Skeletal muscle satellite cell (primary cell): ENCODE measurements around the gene GMDS.

Source experiments
- H3K27me3 ChIP-seq: 2 replicates; pipeline ENCODE4 v1.7.0; 2013; ENCODE audit warnings: low read length; ENCODE audit not compliant: control insufficient read depth, insufficient read depth
- H3K36me3 ChIP-seq: 2 replicates; pipeline ENCODE4 v1.7.0; 2013; ENCODE audit warnings: mild to moderate bottlenecking, control low read depth, low read length; ENCODE audit not compliant: insufficient read depth
- H3K4me1 ChIP-seq: 2 replicates; pipeline ENCODE4 v1.7.0; 2013; ENCODE audit warnings: low read length; ENCODE audit not compliant: control insufficient read depth, insufficient read depth
- H3K4me2 ChIP-seq: 2 replicates; pipeline ENCODE4 v1.7.0; 2013; ENCODE audit warnings: mild to moderate bottlenecking, low read length
- H3K4me3 ChIP-seq: 2 replicates; pipeline ENCODE4 v1.7.0; 2013; ENCODE audit warnings: low read length
- H3K9ac ChIP-seq: 2 replicates; pipeline ENCODE4 v1.7.0; 2013; ENCODE audit warnings: mild to moderate bottlenecking, low read depth, low read length, moderate library complexity
- H3K9me3 ChIP-seq: replicated peaks from 2 replicates; pipeline ENCODE4 v1.7.0; 2013; ENCODE audit warnings: mild to moderate bottlenecking, control low read depth, low read length

Gene GMDS

DNA sequence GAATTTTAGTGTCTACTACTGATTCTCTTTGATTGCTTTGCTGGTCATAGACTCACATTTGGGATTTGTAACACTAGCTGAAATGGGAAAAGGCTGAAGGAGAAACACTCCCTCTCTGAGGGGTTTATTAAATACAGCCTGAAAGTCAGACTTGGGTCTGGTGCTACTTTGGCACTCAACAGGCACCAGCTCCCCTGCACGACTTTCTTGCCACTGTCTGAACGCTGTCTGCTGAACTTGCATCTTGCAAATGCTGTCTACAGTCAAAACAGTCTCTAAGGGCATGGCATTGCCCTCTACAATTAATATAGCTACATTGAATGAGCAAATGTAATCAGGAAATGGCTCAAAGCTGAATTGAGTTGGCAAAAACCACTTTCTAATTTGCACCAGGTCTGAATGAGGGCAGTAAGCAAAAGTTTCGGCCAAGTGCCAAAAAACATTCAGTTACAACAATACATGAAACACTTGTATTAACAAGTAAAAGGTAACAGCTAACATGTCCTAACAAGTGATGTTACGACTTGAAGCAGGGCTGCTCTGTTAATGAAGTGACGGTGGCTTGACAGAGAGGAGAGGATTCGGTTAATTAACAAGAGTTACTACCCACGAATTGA lies 516.2 kb downstream of the GMDS start:
- H3K9ac ChIP-seq: no peak overlapping the region
- H3K9me3 ChIP-seq: no peaks in the 10 kb centered on the region
- no peak overlapping the region for H3K4me2 ChIP-seq
- H3K4me1 ChIP-seq: no peaks in the 10 kb centered on the region
- no peaks in the 10 kb centered on the region for H3K36me3 ChIP-seq
- no peaks in the 10 kb centered on the region for H3K27me3 ChIP-seq
- no peak overlapping the region for H3K4me3 ChIP-seq

DNA sequence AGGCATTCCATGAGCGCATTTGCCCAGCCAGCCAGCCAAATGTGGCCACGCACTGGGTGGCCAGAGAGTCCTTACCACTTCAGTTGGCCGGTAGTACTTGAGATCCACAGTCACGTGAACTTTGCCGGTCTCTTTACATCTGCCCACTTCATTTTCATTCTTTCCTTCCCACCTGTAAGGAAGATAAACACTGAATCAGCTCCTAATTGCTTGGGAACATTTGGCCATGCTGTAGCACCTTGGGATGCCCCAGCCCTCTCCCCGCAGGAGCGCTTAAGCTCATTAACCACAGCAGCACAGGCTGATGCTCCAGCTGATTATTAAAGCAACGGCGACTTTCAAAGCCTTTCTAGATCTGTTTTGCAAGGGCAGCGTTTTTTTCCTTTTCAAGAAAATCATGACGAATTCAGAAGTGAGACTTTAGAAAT lies 519.0 kb downstream of the GMDS start:
- no peaks in the 10 kb centered on the region for H3K9me3 ChIP-seq
- H3K27me3 ChIP-seq: no peaks in the 10 kb centered on the region
- H3K9ac ChIP-seq: no peak overlapping the region
- H3K4me1 ChIP-seq: no peaks in the 10 kb centered on the region
- no peaks in the 10 kb centered on the region for H3K36me3 ChIP-seq
- H3K4me3 ChIP-seq: no peak overlapping the region
- H3K4me2 ChIP-seq: no peak overlapping the region

DNA sequence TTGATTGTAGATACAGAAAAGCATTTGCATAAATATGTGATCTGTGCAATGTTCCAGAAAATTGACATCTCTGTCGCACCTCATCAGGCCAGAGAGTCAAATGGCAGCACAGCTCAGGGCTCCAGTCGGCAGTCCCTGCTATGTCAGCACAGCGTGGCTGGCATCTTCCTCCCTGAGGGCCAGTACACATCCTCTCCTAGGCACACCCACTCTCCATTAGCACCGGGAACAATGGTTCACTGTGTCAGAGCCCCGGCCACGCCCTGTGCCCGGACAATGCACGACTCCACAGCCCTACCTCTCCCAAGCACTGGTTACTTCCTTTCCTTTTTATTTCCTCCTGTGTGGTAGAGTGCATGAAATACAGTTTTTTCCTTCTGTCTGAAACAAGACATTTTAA lies 520.8 kb downstream of the GMDS start:
- no peaks in the 10 kb centered on the region for H3K4me1 ChIP-seq
- no peak overlapping the region for H3K9ac ChIP-seq
- no peaks in the 10 kb centered on the region for H3K36me3 ChIP-seq
- no peaks in the 10 kb centered on the region for H3K27me3 ChIP-seq
- H3K9me3 ChIP-seq: no peaks in the 10 kb centered on the region
- no peak overlapping the region for H3K4me2 ChIP-seq
- no peak overlapping the region for H3K4me3 ChIP-seq

DNA sequence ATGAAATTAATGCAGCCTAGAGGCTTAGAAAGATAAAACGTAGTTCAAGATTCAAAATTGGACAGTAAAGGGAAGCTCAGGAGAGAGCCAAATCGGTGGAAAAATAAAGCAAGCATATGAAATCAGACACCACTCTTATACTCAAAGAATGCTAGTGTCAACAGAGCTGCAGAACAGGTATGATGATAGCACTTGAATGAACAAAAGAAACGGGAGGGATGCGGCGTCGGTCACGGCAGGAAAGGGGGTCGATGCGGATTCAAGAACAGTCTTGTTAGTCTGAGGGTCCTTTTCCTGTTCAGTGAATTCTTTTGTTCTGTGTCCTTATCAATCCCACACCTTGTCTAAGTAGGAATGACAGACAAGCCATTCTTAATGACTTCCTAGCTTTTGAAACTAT lies 521.3 kb downstream of the GMDS start:
- H3K9me3 ChIP-seq: no peaks in the 10 kb centered on the region
- no peak overlapping the region for H3K4me3 ChIP-seq
- no peaks in the 10 kb centered on the region for H3K27me3 ChIP-seq
- H3K9ac ChIP-seq: no peak overlapping the region
- H3K36me3 ChIP-seq: no peaks in the 10 kb centered on the region
- no peaks in the 10 kb centered on the region for H3K4me1 ChIP-seq
- H3K4me2 ChIP-seq: no peak overlapping the region

DNA sequence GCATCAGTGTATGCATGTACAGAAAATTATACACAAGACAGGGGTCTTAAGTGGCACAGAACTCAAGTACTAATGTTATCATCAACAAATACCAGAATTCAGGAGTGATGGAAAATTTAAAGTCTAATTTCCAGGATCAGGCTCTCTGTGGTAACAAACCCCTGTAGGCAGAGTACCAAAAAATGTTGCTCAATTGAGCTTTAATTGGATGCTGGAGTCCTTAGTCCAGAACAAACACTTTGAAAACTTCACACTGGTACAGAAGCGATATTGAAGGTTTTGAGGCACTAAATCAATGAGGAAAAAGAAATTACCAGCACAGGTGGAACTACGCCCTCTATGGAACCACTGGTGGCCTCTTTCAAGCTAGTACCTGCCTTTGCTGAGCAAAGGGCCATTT lies 522.6 kb downstream of the GMDS start:
- no peak overlapping the region for H3K9ac ChIP-seq
- H3K36me3 ChIP-seq: no peaks in the 10 kb centered on the region
- H3K4me1 ChIP-seq: no peaks in the 10 kb centered on the region
- no peaks in the 10 kb centered on the region for H3K27me3 ChIP-seq
- H3K9me3 ChIP-seq: no peaks in the 10 kb centered on the region
- no peak overlapping the region for H3K4me2 ChIP-seq
- H3K4me3 ChIP-seq: no peak overlapping the region

DNA sequence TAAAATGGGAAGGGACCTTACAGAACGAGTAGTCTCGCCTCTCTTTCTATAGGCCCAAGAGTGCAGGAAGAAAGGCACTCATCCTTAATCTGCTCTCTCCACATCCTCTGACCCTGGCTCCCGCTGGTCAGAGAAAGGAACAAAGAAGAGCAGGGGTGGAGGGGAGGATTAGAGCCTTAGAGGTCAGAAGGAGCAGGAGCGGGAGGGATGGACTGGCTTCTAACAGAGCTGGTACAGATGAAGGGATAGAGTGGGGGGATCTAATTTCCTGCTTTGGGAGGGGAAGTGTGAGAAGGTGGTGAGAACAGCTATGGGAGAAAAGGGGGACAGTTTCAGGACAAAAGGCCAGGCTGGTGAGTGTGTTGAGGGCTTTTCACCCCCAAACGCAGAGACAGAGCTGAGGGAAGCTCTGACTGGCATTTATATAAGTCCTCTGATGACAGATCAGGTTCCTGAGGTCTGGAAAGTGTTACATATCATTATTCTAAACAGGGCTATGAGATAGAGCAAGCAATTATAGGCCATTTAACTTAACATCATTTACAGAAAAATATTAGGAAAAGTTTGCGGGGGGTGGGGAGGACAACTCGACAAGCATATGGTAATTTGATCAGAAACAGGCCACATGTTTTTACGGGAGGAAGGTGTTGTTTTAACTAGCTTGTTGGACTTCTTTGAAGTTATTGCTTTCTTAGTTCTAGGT lies 524.6 kb downstream of the GMDS start:
- Histone ChIP-seq H3K9me3 (no peaks in the 10 kb centered on the region), H3K36me3 (no peaks in the 10 kb centered on the region), H3K27me3 (no peaks in the 10 kb centered on the region), H3K4me1 (no peaks in the 10 kb centered on the region), H3K4me2 (no peak overlapping the region), H3K9ac (no peak overlapping the region), H3K4me3 (no peak overlapping the region)

DNA sequence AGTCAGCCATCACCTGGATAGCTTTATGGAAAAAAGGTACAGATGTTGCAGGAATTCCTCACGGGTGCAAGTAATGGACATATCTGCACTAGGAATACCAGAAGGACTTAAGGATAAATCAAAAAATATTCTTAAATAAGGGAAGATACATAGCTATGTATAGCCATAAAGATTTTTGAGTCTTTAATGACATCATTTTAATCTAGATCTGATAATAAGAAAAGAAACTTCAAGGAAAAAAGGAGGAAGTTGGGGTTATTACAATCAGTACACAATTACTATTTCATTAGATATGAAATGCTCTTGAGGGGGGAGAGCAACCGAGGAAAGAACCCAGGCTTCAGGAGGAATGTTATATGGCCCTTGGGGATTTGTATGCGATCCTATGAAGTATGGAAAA lies 525.5 kb downstream of the GMDS start:
- H3K36me3 ChIP-seq: no peaks in the 10 kb centered on the region
- H3K4me1 ChIP-seq: no peaks in the 10 kb centered on the region
- H3K4me2 ChIP-seq: no peak overlapping the region
- H3K9me3 ChIP-seq: no peaks in the 10 kb centered on the region
- H3K27me3 ChIP-seq: no peaks in the 10 kb centered on the region
- H3K9ac ChIP-seq: no peak overlapping the region
- no peak overlapping the region for H3K4me3 ChIP-seq

DNA sequence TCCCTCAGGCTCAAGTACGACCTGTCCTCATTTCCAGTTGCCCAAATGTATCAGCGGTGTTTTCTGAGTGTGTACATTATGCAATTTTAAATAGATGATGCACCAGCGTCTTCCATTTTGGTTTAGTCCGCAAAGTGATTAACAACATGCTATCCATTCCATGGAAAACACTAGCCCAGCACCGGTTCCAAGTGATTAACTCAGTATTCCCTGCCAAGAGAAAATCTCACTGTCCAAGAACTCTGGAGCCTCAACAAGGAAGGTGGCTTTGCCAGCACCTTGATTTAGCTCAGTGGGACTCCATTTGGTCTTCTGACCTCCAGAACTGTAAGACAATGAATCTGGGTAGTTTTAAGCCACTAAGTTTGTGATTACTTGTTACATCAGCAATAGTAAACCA lies 528.5 kb downstream of the GMDS start:
- Histone ChIP-seq H3K9me3 (no peaks in the 10 kb centered on the region), H3K27me3 (no peaks in the 10 kb centered on the region), H3K4me1 (no peaks in the 10 kb centered on the region), H3K9ac (no peak overlapping the region), H3K4me2 (no peak overlapping the region), H3K36me3 (no peaks in the 10 kb centered on the region), H3K4me3 (no peak overlapping the region)

DNA sequence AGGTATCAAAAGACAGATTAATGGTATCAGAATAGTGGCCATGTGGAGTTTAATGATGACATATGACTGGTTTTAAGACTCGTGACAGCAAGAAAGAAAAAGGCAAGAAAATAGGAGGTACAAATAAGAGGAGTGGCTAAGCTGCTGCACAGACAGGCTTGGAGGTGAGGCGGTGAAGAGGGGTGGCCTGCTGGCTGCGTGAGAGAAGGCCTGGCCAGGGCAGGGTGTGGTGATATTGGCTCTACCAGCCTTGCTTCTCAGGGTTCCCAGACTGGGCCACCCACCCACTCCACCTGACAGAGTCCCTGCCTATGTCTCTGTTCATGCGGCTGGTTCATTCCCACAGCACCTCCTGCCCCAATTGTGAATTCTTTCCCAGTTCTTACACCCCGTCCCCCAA lies 529.0 kb downstream of the GMDS start:
- Histone ChIP-seq H3K36me3 (no peaks in the 10 kb centered on the region), H3K27me3 (no peaks in the 10 kb centered on the region)

DNA sequence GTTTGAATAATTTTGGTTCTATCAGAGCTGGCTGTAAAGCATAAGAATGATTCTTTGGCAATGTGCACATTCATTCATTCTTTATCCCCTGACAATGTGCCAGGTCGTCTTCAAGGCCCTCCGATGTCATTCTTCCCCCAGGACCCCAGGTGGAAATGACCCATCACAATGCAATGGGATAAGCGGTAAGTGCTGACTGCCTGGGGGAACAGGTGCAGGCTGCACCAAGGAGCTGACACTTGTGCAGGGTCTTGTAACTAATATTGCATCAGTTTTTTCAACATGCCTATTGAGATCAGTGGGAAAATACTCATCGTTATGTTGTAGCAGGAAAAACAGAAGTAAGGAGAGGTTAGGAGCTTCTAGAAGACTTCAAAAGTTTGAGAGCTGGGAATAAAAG lies 530.1 kb downstream of the GMDS start:
- Histone ChIP-seq H3K4me2 (no peak overlapping the region), H3K27me3 (no peaks in the 10 kb centered on the region), H3K4me1 (no peaks in the 10 kb centered on the region), H3K36me3 (no peaks in the 10 kb centered on the region), H3K9me3 (no peaks in the 10 kb centered on the region), H3K9ac (no peak overlapping the region), H3K4me3 (no peak overlapping the region)

More for the DNA sequence above, 529.0 kb downstream of the GMDS start:
- H3K4me1 ChIP-seq: no peaks in the 10 kb centered on the region
- no peak overlapping the region for H3K4me2 ChIP-seq
- H3K9me3 ChIP-seq: no peaks in the 10 kb centered on the region
- no peak overlapping the region for H3K4me3 ChIP-seq
- no peak overlapping the region for H3K9ac ChIP-seq

DNA sequence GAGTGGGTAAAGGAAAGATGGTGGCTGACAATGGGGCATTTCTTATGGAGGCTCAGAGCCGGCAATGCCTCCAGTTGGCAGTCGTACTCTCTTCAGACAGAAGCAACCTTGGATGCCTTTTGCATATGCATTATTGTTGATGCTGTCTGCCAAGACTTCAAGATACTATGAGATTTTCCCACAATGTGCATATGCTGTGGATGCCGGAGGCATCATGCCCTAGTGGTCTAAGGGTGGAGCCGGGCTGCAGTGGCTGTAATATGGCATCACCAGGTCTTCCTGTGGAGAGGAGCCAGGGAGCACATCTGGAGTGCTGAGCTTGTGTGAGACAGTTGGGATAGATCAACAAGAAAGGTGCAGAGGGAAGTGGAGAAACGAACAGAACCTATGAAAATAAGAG lies 530.8 kb downstream of the GMDS start:
- Histone ChIP-seq H3K4me3 (no peak overlapping the region), H3K9me3 (no peaks in the 10 kb centered on the region), H3K36me3 (no peaks in the 10 kb centered on the region), H3K9ac (no peak overlapping the region), H3K4me1 (no peaks in the 10 kb centered on the region), H3K27me3 (no peaks in the 10 kb centered on the region), H3K4me2 (no peak overlapping the region)

DNA sequence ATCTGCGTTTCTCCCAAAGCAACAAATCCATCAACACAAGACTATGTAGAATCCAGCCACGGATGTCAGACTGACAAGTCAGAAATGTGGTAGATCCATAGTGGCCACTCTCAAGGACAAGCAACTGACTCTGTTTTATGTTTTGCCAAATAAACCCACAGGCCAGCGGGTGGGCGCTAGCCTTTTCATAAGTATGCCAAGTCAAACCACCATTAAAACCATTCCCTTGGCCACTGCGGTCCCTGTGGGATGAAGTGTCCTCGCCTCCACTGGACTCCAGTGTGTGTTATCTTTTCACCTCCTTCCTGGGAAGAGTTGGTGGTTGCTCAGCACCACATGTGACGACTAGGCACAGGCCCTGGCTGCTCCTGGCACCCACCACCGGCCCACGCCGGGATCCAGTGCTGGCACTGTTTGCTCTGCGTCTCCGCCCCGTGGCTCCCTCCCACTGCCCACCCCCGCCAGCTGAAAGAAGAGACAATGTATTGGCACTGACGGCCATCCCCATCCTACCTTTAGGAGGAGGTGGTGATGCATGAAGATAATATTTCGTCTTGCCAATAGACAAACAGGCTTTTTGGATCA lies 532.3 kb downstream of the GMDS start:
- no peaks in the 10 kb centered on the region for H3K27me3 ChIP-seq
- no peaks in the 10 kb centered on the region for H3K36me3 ChIP-seq
- no peak overlapping the region for H3K4me2 ChIP-seq
- H3K9me3 ChIP-seq: no peaks in the 10 kb centered on the region
- H3K4me1 ChIP-seq: no peaks in the 10 kb centered on the region
- no peak overlapping the region for H3K4me3 ChIP-seq
- H3K9ac ChIP-seq: no peak overlapping the region
